Measurements from ENCODE around the gene ABI2.

- TF ChIP-seq CTCF (IDR thresholded peaks at IDR 0.05; ENCODE audit: low read depth, low read length, missing input control) = no peak
- no peak for TF ChIP-seq SP1 (IDR thresholded peaks at IDR 0.05)
- TF ChIP-seq YY1 (IDR thresholded peaks at IDR 0.05) = no peak
- TF ChIP-seq JUND (IDR thresholded peaks at IDR 0.05) = no peak
- no peak for TF ChIP-seq RAD21 (IDR thresholded peaks at IDR 0.05)
- no peak for TF ChIP-seq REST (IDR thresholded peaks at IDR 0.05)
- TF ChIP-seq FOXA1 (IDR thresholded peaks at IDR 0.05) = no peak
Measured at GRCh38 chr2:203359450-203359849, 31.3 kb downstream of the ABI2 start.

Data from liver (tissue), 3 donors.